ENCODE data around the gene TTC14.
"Not testable (repeated sequence)": the region's sequence is repeated elsewhere in the genome, so short reads cannot be mapped to it uniquely, and the experiment has no call there.

Gene TTC14

DNA sequence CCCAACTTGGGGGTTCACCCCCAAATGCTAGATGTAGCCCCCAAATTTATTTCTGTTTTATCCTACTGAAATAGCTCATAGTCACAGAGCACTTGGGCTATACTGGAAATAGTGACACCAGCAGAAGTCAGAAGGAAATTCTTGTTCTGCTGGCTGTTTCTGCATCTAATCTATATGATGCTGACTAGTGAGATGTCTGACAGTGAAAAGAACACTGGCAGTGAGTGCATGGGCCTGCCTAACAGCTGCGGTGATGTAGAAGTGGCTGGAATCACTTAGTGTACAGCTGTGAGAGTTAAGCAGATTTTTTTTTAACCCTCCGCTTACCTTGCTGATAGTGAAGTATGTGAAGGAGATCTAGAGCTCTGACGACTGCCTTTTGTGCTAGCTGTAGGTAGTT, 14.0 kb downstream of the TTC14 start:
- Histone ChIP-seq H3K27ac (no peak overlapping the region), H3K4me2 (ENCODE audit: low read length) (no peak overlapping the region), H3K36me3 (ENCODE audit: control insufficient read depth, insufficient read depth, low read length) (no peaks in the 10 kb centered on the region), H3K79me2 (no peaks in the 10 kb centered on the region), H3K9ac (no peak overlapping the region), H3K4me3 (ENCODE audit: low read depth, low read length) (no peak overlapping the region), H3K27me3 (ENCODE audit: control insufficient read depth, insufficient read depth, low read length) (no peaks in the 10 kb centered on the region), H3K9me3 (ENCODE audit: control insufficient read depth, low read length) (no peaks in the 10 kb centered on the region), H2AFZ (no peak overlapping the region), H3K4me1 (no peaks in the 10 kb centered on the region)
- TF ChIP-seq, protein P1, sequence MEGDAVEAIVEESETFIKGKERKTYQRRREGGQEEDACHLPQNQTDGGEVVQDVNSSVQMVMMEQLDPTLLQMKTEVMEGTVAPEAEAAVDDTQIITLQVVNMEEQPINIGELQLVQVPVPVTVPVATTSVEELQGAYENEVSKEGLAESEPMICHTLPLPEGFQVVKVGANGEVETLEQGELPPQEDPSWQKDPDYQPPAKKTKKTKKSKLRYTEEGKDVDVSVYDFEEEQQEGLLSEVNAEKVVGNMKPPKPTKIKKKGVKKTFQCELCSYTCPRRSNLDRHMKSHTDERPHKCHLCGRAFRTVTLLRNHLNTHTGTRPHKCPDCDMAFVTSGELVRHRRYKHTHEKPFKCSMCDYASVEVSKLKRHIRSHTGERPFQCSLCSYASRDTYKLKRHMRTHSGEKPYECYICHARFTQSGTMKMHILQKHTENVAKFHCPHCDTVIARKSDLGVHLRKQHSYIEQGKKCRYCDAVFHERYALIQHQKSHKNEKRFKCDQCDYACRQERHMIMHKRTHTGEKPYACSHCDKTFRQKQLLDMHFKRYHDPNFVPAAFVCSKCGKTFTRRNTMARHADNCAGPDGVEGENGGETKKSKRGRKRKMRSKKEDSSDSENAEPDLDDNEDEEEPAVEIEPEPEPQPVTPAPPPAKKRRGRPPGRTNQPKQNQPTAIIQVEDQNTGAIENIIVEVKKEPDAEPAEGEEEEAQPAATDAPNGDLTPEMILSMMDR (IDR thresholded peaks at IDR 0.05), result no peak

DNA sequence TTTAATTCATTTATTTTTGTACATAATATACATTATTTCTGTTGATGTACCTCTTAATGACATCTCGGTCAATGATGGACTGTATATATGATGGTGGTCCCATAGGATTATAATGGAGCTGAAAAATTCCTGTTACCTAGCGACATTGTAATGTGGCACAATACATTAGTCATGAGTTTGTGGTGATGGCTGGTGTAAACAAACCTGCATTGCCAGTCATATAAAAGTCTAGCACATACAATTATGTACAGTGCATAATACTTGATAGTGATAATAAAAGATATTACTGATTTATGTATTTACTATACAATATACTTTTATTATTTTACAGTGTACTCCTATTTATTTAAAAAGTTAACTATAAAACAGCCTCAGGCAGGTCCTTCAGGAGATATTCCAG, 15.1 kb downstream of the TTC14 start:
- H2AFZ ChIP-seq, result no peak overlapping the region
- no peaks in the 10 kb centered on the region for H3K4me1 ChIP-seq
- no peaks in the 10 kb centered on the region for H3K9me3 ChIP-seq (ENCODE audit: control insufficient read depth, low read length)
- no peak overlapping the region for H3K4me2 ChIP-seq (ENCODE audit: low read length)
- TF ChIP-seq, protein P1 (IDR thresholded peaks at IDR 0.05), result no peak
- no peaks in the 10 kb centered on the region for H3K27me3 ChIP-seq (ENCODE audit: control insufficient read depth, insufficient read depth, low read length)
- H3K36me3 ChIP-seq (ENCODE audit: control insufficient read depth, insufficient read depth, low read length), result no peaks in the 10 kb centered on the region
- no peak overlapping the region for H3K4me3 ChIP-seq (ENCODE audit: low read depth, low read length)
- no peak overlapping the region for H3K27ac ChIP-seq
- no peaks in the 10 kb centered on the region for H3K79me2 ChIP-seq
- no peak overlapping the region for H3K9ac ChIP-seq

DNA sequence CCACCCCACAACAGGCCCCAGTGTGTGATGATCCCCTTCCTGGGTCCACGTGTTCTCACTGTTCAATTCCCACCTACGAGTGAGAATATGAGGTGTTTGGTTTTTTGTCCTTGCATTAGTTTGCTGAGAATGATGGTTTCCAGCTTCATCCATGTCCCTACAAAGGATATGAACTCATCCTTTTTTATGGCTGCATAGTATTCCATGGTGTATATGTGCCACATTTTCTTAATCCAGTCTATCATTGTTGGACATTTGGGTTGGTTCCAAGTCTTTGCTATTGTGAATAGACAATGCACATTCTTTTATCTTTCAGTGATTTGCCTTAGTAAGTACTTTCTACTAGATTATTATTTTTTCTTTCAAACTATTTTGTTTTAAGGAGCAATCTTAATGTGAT, 16.6 kb downstream of the TTC14 start:
- H3K27ac ChIP-seq; H3K27me3 ChIP-seq (ENCODE audit: control insufficient read depth, insufficient read depth, low read length); H3K79me2 ChIP-seq; H3K4me1 ChIP-seq; H3K36me3 ChIP-seq (ENCODE audit: control insufficient read depth, insufficient read depth, low read length); H2AFZ ChIP-seq; H3K4me3 ChIP-seq (ENCODE audit: low read depth, low read length); H3K9me3 ChIP-seq (ENCODE audit: control insufficient read depth, low read length); H3K4me2 ChIP-seq (ENCODE audit: low read length); H3K9ac ChIP-seq: not testable (repeated sequence)

DNA sequence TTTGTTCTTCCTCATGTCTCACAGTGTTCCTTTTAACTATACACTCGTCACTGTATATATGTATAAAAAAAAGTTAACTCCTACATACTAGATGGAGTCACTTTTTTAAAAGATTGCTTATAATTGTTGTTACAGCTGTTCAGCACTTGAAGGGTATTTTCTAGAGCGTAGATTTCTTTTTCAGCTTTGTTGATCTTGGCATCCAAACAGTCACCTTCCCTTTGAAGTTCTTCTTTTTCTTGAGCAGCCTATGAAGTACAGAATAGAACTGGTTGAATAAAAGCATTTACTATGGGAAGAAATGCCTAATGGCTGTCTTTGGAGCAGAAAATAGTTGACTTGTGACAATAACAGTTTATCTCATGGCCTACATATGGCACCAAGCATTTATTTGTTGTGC, 17.8 kb downstream of the TTC14 start:
- H3K9ac ChIP-seq, result no peak overlapping the region
- no peaks in the 10 kb centered on the region for H3K79me2 ChIP-seq
- no peak overlapping the region for H2AFZ ChIP-seq
- H3K4me2 ChIP-seq (ENCODE audit: low read length), result no peak overlapping the region
- H3K27me3 ChIP-seq (ENCODE audit: control insufficient read depth, insufficient read depth, low read length), result no peaks in the 10 kb centered on the region
- no peaks in the 10 kb centered on the region for H3K4me1 ChIP-seq
- H3K36me3 ChIP-seq (ENCODE audit: control insufficient read depth, insufficient read depth, low read length), result no peaks in the 10 kb centered on the region
- no peak overlapping the region for H3K4me3 ChIP-seq (ENCODE audit: low read depth, low read length)
- no peaks in the 10 kb centered on the region for H3K9me3 ChIP-seq (ENCODE audit: control insufficient read depth, low read length)
- TF ChIP-seq, protein P1 (IDR thresholded peaks at IDR 0.05), result no peak
- H3K27ac ChIP-seq, result no peak overlapping the region

DNA sequence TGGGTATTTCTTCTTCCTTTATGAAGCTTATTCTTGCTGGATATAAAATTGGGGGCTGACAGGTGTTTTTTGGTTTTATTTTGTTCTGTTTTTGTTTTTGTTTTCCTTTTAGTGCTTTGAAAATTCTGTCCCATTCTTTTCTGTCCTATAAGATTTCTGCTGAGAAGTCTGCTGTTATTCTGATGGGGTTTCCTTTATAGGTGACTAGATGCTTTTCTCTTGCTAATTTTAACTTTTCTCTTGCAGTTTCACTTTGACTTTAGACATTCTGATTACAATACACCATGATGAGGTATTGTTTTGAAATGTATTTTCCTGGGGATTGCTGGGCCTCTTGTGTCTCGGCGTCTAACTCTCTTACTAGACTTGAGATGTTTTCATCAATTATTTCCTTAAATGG, 22.8 kb downstream of the TTC14 start:
- H3K9ac ChIP-seq, result no peak overlapping the region
- H2AFZ ChIP-seq, result no peak overlapping the region
- H3K4me3 ChIP-seq (ENCODE audit: low read depth, low read length), result no peak overlapping the region
- no peaks in the 10 kb centered on the region for H3K27me3 ChIP-seq (ENCODE audit: control insufficient read depth, insufficient read depth, low read length)
- H3K9me3 ChIP-seq (ENCODE audit: control insufficient read depth, low read length), result no peaks in the 10 kb centered on the region
- no peaks in the 10 kb centered on the region for H3K4me1 ChIP-seq
- H3K4me2 ChIP-seq (ENCODE audit: low read length), result no peak overlapping the region
- no peaks in the 10 kb centered on the region for H3K79me2 ChIP-seq
- H3K36me3 ChIP-seq (ENCODE audit: control insufficient read depth, insufficient read depth, low read length), result no peaks in the 10 kb centered on the region
- TF ChIP-seq, protein P1 (IDR thresholded peaks at IDR 0.05), result no peak
- no peak overlapping the region for H3K27ac ChIP-seq

All from parathyroid adenoma (tissue), 2 donors.